HG03457 (cell line): Measurements from ENCODE around the gene TTLL12.

Source experiments
- ATAC-seq: cut with Tn5 transposase; IDR thresholded peaks from one replicate; pipeline ENCODE4 v1.9.1; 2021; ENCODE audit warnings: moderate number of reproducible peaks; ENCODE audit not compliant: unreplicated experiment

The TTLL12 gene

DNA sequence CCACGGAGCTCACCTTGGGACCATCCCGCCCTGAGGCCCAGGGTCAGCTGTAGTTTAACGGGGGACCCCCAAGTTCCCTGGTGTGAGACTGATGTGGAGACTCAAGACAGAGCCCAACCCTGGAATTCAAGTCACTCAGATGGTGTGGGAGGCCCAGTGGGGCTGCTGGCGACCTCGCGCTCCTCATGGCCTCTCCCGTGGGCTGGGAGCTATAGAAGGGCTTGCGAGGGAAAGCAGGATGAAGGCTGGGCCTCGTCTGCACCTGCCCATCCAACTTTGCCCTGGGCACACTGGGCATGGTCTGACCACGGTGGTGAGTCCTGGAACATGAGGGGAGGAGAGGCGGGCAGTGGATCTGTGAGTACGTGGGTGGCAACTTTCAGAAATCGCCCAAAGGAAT lies 13.6 kb upstream of the TTLL12 start:
- no peak for ATAC-seq

DNA sequence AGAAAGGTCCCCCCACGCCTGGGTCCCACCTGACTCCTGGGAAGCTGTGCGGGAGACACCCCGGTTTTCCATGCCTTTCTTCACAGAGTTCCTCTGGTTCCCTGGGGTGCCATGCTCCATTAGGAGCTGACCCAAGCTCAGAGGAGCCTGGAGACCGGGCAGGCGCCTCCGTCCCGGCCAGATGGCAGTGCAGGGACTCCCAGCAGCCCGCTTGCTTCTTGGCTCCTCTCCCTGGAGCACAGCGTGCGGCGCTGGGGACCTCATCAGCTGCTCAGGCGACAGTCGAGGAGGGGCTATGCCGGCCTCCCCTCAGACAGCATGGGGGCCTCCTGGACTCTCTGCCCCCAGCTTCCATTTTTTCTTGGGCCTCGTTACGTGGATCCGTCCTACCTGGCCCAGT lies 13.1 kb upstream of the TTLL12 start:
- ATAC-seq: no peak

DNA sequence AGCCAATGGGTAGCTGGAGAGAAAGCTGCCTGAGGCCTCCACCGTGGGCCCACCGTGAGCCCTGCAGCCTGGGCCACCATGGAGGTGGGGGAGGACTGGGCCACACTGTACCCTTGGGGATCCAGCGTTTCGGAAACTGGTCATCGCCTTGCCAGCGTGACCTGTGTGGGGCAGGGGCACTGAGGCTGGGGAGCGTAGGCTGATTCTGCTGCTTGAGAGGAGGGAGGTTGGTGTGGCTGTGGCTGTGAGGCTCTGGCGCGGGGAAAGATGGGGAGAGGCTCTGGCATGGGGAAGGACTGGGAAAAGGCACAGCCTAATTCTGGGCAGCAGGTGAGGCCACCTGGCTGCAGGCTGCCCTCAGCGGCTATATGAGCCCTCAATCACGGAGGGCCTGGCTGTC lies 12.6 kb upstream of the TTLL12 start:
- ATAC-seq: no peak

DNA sequence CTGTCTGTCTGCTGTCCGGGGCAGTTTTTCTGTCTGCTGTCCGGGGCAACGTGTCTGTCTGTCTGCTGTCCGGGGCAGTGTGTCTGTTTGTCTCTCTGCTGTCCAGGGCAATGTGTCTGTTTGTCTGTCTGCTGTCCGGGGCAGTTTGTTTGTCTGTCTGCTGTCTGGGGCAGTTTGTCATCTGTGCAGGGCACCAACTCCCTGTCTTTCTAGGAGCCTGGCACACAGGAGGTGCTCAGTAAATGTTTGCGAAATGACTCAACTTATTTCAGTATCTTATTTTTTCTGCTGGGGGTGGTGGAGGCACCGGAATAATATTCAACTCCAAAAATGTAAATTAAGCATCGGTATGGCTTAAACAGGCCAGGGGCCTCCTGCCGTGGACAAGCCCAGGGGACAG lies 12.0 kb upstream of the TTLL12 start:
- no peak for ATAC-seq

DNA sequence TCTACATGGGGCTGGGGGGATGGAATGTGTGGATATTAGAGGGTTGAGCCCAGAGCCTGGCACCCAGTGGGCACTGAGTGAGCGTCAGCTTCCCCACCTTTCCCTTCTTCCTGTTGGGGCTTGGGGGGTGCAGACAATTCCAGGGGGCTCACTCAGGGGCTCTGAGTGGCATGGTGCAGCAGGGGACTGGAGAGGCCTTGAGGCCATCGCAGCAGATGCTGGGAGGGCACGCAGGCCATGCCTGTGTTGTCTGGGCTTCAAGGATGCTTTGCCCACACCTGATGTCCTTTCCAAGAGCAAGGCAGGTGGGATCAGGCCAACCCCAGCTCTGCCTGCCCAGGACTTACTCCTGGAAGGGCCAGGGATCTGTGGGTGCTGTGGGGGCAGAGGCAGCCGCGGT lies 11.2 kb upstream of the TTLL12 start:
- ATAC-seq: no peak

DNA sequence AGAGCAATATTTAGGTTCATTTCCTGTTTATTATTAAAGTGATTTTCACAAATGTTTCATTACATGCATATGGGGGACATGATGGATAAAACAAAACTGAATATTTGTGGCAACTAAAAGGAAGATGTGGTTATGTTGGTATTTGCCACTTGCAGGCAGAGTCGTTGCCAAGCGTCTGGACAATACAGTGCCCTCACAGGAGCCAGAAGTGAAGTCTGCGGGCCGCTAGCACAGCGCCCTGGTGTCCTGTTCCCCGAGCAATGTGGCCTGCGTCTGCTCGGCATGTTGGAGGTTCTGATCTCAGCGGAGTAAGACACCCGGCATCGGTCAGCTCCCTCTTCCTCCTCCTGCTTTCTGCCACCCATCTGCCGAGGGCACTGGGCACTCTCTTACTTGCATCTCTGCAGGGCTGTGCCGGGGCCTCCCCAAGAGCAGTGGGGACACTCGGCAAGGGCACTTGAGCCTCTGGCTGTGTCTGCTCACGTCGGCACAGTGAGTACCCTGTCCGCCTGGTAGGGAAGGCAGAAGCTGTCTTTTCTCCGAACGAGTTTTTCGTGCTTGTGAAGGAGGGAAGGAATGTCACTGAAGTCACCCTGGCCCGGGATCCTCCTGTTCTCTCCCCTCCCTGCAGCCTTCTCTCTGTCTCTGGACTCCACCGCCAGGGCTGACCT lies 10.5 kb upstream of the TTLL12 start:
- no peak for ATAC-seq

DNA sequence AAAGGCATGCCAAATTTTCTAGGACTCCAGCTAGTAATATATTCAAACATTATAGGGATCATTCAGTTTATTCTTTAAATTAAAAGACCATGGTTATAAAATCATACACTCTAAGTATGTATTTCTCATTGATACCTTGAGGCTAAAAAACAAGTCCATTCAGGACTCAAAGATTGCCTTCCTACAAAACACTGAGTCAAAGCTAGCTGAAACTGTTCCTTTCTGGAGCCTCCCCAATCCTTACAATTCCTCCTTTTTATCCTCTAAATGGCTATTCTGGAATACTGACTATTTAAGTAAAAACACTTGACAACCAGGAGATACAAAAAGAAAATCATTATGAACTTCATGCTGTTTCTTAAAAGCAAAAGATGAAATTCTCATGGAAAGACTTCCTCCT lies 4.9 kb upstream of the TTLL12 start:
- no peak for ATAC-seq

DNA sequence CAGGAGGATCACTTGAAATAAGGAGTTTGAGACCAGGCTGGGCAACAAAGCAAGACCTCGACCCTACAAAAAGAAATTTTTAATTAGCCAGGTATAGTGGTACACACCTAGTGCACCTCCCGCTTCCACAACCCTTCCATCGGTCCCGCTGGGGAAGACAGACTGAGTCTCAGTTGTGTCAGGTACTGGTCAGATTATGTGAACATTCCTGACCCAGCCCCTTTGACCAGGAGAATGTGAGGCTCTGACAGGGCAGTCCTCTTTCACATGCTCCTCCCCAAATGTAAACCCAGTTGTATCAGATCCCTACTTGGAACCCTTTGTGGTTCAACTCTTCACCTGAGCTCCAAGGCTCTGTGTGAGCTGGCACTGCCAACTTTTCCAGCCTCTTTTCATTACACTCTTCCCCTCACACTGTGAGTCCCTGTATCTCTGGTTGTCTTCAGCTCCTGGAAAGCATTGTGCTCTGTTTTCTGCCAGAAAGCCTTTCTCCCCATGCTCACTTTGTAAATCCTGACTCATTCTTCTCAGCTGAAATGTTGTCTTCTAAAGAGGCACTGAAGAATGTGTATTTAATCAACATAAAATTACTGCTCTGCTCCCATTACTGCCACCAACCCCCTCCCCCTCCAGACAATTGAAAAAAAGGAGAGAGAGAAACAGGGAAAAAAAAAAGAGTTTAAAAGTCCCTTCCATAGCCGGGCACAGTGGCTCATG lies 2.1 kb upstream of the TTLL12 start:
- ATAC-seq: no peak

DNA sequence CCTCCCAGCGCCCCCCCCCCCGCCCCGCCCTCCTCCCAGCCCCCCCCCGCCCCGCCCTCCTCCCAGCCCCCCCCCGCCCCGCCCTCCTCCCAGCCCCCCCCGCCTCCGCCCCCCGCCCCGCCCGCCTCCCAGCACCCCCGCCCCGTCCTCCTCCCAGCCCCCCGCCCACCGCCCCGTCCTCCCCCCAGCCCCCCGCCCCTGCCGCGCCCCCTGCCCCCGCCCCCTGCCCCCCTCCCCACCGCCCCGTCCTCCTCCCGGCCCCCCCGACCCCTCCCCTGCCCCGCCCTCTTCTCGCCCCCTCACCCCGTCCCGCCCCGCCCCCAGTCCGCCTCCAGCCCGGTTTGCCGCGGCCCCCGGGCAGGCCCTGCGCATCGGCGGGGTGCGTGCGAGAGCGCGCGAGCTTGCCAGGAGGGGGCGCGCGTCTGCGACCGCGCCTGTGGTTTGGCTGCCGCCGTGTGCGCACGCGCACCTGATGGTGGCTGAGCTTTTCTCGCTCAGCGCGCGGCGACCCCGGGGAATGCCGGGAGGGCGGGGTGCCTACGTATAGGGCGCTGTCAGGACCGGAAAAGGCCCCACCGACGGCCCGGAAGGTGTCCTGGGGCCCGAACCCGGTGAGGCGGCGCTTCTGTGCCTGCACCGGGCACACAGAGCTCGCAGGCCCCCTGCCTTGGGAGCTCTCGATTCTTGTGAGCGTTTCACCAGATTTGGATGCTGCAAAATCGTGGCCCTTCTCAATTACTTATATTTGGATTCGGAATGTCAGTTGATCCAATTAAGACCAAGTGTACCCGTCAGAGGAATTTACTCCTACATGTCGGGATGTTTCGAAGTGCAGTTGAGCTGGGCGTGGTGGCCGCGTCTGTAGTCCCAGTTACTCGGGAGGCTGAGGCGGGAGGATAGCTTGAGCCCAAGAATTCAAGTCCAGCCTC lies 501 bp upstream of the TTLL12 start:
- peak; percentile 68 for ATAC-seq

DNA sequence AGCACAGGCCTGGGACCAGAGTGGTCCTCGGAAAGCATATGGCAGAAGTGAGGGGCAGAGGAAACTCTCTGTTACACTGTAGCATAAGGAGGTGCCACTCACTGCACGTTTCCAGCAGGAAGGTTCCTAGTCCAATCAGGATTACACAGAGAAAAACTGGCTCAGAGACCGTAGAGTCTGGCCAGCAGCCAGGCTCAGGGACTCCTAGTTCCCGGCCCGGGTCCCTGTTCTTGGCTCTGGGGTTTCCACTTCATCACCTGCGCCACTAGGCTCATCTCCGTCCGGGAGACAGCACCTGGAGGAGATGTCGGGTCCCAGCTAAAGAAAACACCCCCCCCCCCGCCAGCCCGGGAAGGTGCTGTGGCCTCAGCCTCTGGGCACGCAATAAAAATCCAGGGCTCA lies 1.1 kb downstream of the TTLL12 start:
- no peak for ATAC-seq

DNA sequence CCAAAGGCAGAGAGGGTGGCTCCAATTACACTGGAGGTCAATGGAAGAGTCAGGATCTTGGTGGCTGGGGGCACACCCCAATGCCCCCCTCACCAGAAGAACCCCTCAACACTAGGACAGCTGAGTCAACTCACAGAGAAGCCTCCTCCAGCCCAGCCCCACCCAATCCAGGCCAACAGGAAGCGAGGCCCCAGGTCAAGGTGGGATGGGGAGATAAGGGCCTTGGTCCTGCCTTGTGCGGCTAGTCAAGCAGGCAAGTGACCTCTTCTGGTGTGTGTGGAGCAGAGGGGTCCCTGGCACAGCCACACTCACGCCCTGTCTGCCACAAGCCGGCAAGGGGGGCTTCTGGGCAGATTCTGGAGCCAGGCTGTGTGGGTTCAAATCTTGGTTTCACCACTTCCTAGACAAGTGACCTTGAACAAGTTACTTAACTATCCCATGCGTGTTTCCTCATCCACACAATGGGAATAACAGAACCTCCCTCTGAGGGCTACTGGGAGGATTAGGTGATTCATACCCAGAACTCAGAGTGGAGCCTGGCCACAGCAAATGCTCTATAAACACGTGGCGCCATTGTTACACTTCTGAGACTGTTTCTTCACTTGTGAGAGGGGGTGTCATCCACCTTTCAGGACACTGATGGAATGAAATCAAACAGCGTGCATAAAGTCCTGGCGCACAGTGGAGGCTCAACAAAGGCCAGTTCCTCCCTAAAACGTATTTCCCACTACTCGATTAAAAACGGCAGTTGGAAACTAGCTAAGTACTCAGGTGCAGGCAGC lies 3.2 kb downstream of the TTLL12 start:
- ATAC-seq: no peak

DNA sequence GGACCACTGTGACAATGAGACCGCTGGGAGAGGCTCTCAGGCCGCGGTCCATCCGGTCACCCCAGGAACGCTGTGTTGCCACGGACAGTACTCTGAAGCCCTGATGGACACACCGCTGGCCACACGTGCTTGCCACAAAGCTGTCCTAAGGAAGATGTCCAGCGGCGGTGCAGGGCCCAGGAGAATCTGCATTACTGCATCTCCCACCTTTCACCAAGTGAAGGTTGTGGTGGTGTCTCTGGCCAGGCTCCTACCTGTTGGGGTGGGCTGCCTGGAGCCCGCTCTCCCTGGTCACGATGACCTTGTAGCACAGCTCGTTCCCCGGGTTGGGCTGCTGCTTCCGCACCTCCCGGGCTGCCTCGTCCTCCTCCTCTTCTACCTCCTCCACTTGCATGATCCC lies 4.2 kb downstream of the TTLL12 start:
- no peak for ATAC-seq

DNA sequence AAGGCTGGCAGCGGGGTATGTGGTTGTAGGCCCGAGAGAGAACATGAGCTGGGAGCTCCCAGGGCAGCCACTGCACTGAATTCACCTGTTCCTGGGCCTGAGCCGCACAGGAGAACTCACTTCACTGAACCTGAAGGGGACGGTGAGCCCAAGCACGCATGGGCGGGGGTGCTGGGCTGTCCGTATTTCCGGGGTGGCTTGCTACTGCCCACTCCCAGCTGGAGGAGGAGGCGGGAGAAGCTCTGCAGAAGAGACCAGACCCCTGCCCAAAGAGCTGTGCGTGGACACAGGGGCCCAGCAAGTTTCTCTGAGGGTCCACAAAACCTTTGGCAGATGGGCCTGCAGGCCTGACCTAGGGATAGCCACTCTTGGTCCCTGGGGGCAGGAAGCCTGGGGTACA lies 4.8 kb downstream of the TTLL12 start:
- ATAC-seq: no peak

DNA sequence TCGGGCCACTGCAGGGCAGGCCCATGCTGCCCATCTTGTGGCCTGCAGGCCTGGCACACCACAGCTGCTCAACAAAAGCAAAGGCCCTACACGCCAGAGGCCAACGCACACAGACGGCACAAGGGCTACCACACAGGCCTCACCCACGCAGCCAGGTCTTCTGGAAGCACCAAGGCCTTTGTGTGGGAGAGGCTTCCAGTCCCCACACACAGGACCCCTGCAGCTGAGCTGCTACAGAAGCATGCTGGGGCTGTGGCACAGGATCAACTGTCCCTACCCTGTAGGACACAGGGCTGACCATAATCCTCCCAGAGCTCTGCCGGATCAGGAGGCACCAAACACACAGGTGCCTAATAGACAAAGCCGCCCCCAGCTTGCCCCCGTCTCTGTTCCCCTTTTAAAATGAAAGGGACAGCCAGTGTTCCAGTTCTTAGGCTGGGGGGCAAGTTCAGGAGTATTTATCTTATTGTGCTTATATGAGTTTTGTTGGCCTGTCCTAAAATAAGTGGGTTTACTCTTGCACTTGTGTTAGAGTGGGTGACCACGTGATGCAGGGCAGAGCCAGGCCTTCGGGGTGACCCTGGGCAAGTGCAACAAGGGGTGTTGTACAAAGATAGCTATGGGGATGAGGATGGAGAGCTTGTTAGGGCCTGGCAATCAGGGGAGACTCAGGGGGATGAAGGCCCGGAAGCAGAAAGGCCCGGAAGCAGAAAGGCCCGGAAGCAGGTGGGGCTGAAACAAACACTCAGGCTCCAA lies 5.4 kb downstream of the TTLL12 start:
- no peak for ATAC-seq

DNA sequence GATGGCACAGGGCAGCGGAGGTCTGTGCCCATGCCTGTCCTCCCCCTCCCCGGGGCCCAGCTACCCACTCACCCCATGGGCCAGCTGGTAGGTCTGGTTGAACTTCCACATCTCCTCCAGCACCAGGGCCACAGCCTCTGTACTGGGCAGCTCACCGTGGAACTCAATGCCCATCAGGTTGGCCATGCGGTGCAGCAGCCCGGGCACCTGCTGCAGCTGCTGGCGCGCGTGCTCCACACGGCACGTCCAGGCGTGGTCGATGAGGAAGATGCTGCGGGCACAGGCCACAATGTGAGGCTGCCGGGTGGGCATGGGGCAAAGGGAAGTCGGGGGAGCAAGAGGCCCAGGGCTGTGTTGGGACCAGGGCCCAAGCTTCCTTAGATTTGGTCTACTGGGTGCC lies 6.3 kb downstream of the TTLL12 start:
- ATAC-seq: no peak

DNA sequence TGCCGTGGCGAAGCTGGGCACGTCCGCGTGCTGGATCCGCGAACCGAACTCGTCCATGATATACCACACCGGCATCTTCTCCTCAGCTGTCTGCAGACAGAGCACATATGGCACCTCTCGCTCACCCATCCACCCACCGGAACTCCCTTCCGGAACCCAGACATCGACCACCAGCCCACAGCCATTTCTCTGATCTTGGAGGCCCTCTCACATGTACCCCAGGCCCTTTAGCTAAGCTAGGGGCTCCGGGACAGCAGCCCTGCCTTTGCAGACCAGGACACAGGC lies 7.1 kb downstream of the TTLL12 start:
- ATAC-seq: no peak

DNA sequence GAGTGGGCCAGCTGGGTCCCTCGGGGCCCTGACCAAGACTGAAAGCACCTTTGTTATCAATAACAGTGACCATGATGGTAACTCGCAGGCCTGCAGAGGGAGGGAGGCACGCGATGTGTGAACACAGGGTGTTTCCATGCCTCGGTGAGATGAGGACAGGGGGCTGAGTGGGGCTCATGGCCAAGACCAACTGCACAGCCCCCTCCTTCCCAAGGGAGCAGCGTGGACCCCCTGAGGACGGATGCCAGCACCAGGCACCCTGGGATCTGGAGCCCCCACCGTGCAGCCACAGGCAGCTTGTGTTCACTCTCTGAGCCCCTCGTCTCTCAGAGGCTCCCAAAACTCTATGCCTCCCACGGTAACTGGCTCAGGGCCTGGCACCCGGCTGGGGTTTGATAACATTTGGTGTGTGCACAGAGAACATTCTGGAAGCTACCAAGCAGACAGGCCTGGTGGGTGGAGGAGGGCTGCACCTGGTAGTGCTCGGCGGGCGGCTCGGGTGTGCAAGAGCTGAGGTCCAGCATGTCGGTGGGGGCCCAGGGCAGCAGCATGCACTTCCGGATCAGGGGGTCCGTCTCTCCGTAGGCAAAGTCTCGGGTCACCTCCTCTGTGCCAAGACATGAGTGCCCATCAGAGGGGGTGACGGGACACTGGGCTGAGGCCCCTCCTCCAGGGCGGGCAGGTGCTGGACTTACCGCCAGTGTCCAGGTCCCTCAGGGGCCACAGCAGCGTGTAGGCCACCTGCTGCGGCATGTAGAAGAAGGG lies 7.6 kb downstream of the TTLL12 start:
- no peak for ATAC-seq

DNA sequence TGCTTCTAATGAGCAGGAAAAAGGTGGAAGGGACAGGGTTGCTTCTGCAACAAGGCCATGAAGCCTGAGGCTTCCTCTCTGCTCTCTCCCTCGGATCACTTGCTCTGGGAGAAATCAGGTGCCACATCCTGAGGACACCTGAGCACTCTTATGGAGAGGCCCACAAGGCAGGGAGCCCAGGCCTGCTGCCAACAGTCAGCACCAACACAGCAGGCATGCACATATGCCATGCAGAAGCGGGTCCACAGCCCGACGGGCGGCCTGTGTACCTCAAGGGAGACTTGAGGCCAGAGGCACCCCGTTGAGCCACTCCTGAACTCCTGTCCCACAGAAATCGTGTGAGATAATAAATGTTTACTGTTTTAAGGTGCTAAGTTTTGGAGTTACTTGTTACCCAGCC lies 9.5 kb downstream of the TTLL12 start:
- no peak for ATAC-seq

DNA sequence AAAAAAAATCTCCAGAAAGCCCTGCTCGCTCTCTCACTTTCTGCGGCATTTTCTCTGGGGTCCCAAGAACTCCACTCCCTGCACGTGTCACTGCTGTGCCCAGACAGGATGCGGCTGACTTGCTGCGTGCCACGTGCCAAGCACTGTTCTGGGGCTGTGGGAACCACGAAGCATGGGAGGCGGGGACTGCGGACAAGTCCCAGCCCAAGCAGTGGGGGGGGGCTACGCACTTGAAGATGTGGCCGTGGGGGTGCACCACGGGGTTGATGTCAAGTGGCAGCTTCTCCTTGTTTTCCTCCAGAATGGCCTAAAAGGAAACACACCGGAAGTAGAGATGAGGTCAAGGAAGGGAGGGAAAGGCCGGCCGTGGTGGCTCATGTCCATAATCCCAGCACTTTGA lies 10.8 kb downstream of the TTLL12 start:
- ATAC-seq: no peak
